AG04450 (cell line): ENCODE measurements around the gene SLC6A17. TPM values are rescaled to one million over a fixed set of nuclear protein-coding genes. Genes with fewer than 3 reads are reported as not detected.

Experiments used
- CTCF ChIA-PET: fragments of 300-600, 350-600 bp; formaldehyde crosslinking; extraction: SDS; loops from one replicate; lab custom pipeline; 2022; ENCODE audit warnings: antibody characterized with exemption, inconsistent platforms; lab: Charles Lee
- POLR2A ChIA-PET: fragments of 350-600 bp; formaldehyde crosslinking; extraction: SDS; loops from one replicate; lab custom pipeline; 2021; ENCODE audit warnings: antibody characterized with exemption, inconsistent platforms; lab: Yijun Ruan, JAX
- DNase-seq: peaks from one replicate; pipeline ENCODE4 v3.0.0-alpha.2; 2011; ENCODE audit warnings: low read depth, low spot score
- H3K27ac ChIP-seq: one replicate; pipeline ENCODE4 v1.5.1; 2012; ENCODE audit warnings: low read depth, low read length, control low read depth
- H3K27me3 ChIP-seq: one replicate; pipeline ENCODE4 v1.6.0; 2012; ENCODE audit warnings: low read length; ENCODE audit not compliant: control insufficient read depth, insufficient read depth
- H3K4me3 ChIP-seq: 2 replicates; pipeline ENCODE4 v1.5.1; 2011; ENCODE audit warnings: mild to moderate bottlenecking, low read depth, low read length, control low read depth
- H3K9me3 ChIP-seq: 2 replicates; pipeline ENCODE4 v1.5.1; 2012; ENCODE audit warnings: low read length; ENCODE audit not compliant: control insufficient read depth, insufficient read depth
- polyA plus RNA-seq: library from polyadenylated mRNA; depleted of rRNA; stranded (reverse); fragments of >200 nt; gene quantifications from 2 replicates; pipeline ENCODE4 v1.2.3, GENCODE V29; 2011
- TF ChIP-seq, protein P1 (sequence below): IDR thresholded peaks from 2 replicates; pipeline ENCODE4 v1.5.1; 2011; ENCODE audit warnings: low read depth, low read length, control low read depth, inconsistent platforms

Gene SLC6A17
- polyA plus RNA-seq, 1 experiment, result 0.05 TPM

- no peak for DNase-seq
- H3K27me3 ChIP-seq, result peaks cover 40% of the 10 kb centered on the region
- no peak overlapping the region for H3K4me3 ChIP-seq
- CTCF ChIA-PET, result interaction anchor here (1.0 to 2.9 kb wide), 2 partner anchors 10 to 38 kb away, joined by 3 to 10 read pairs; no protein-coding TSS in a partner anchor
- POLR2A ChIA-PET, result no interaction called here
- TF ChIP-seq, protein P1, sequence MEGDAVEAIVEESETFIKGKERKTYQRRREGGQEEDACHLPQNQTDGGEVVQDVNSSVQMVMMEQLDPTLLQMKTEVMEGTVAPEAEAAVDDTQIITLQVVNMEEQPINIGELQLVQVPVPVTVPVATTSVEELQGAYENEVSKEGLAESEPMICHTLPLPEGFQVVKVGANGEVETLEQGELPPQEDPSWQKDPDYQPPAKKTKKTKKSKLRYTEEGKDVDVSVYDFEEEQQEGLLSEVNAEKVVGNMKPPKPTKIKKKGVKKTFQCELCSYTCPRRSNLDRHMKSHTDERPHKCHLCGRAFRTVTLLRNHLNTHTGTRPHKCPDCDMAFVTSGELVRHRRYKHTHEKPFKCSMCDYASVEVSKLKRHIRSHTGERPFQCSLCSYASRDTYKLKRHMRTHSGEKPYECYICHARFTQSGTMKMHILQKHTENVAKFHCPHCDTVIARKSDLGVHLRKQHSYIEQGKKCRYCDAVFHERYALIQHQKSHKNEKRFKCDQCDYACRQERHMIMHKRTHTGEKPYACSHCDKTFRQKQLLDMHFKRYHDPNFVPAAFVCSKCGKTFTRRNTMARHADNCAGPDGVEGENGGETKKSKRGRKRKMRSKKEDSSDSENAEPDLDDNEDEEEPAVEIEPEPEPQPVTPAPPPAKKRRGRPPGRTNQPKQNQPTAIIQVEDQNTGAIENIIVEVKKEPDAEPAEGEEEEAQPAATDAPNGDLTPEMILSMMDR, result no peak
- no peak overlapping the region for H3K27ac ChIP-seq
- peaks cover 10% of the 10 kb centered on the region for H3K9me3 ChIP-seq
Measured at GRCh38 chr1:110125810-110126209, 24.5 kb upstream of the SLC6A17 start.

GRCh38 chr1:110130113-110130591 is 20.1 kb upstream of the SLC6A17 start:
- TF ChIP-seq, protein P1, result 0 out of 2 replicates have a peak, but pooled peaks have one; percentile 8
- Histone ChIP-seq H3K27me3 (peaks cover 49% of the 10 kb centered on the region), H3K9me3 (peaks cover 5% of the 10 kb centered on the region; the same call in 1 of the 2 replicates), H3K4me3 (no peak overlapping the region), H3K27ac (no peak overlapping the region)
- DNase-seq, result no peak
- POLR2A ChIA-PET, result no interaction called here
- CTCF ChIA-PET, result no interaction called here

DNA sequence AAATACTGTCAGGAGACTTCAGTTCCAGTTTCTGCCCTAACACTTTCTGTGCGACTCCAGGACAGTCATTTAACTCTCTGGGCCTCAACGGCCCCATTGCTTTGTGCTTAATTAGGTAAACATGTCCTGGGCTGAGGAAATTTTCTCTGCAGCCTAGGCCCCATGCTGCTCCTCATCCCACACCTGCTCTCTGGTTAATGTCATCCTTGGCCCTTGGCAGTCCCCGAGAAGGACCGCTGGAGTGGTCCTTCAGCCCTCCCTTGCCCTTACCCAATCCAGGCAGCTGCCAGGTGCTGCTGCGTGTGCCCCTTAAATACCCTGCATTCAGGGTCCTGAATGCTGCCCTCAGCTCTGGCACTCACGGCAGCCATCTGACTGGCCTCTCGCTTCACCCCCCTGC is 19.3 kb upstream of the SLC6A17 start:
- Histone ChIP-seq H3K27me3 (peaks cover 52% of the 10 kb centered on the region), H3K9me3 (peaks cover 4% of the 10 kb centered on the region; the same call in 1 of the 2 replicates), H3K4me3 (no peak overlapping the region), H3K27ac (no peak overlapping the region)
- CTCF ChIA-PET, result no interaction called here
- no peak for DNase-seq
- TF ChIP-seq, protein P1, result no peak
- POLR2A ChIA-PET, result no interaction called here

- no peak for DNase-seq
- no peak overlapping the region for H3K4me3 ChIP-seq
- H3K27me3 ChIP-seq, result peaks cover 53% of the 10 kb centered on the region
- TF ChIP-seq, protein P1, result no peak
- H3K9me3 ChIP-seq, result no peaks in the 10 kb centered on the region
- CTCF ChIA-PET, result interaction anchor here (0.9 kb wide), 1 partner anchor 180 kb away, joined by 3 read pairs; no protein-coding TSS in a partner anchor
- POLR2A ChIA-PET, result interaction anchor here (0.6 kb wide), 1 partner anchor 20 kb away, joined by 8 read pairs; the partner anchor contains the start of gene UBL4B
- H3K27ac ChIP-seq, result no peak overlapping the region
Measured at GRCh38 chr1:110132682-110133081, 17.6 kb upstream of the SLC6A17 start.

DNA sequence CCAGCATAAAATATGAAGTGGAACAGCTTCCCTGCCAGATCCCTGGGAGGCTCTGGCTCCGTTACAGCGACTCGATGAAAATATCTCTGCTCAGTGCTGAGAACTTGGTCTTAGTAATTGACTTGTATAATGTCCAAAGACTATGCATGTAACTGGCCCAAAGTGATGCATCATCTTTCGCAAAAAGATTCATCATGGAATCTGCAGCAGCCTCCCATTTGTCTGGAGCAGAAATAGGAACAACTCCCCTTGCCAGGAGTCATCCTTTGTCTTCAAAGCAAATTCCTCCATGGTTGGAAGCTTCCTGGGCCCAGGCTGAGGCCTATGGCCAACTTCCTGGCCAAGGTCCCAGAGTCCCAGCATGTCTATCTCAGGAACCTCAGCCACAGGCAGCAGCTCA is 16.9 kb upstream of the SLC6A17 start:
- Histone ChIP-seq H3K4me3 (no peak overlapping the region), H3K27me3 (peaks cover 54% of the 10 kb centered on the region), H3K9me3 (no peaks in the 10 kb centered on the region), H3K27ac (no peak overlapping the region)
- no peak for DNase-seq
- ChIA-PET POLR2A (no interaction called here), CTCF (no interaction called here)
- TF ChIP-seq, protein P1, result no peak
